ENCODE measurements around the gene INTS4.

- TF ChIP-seq CTCF (conservative IDR thresholded peaks at IDR 0.05; ENCODE audit: low read length), result no peak
- TF ChIP-seq EZH2phosphoT487 (IDR thresholded peaks at IDR 0.05; ENCODE audit: borderline replicate concordance, low read depth, low read length), result no peak
Measured at GRCh38 chr11:78031629-78032028, 37.2 kb upstream of the INTS4 start.
